Measurements from ENCODE around the gene B9D1.

The B9D1 gene, protein sequence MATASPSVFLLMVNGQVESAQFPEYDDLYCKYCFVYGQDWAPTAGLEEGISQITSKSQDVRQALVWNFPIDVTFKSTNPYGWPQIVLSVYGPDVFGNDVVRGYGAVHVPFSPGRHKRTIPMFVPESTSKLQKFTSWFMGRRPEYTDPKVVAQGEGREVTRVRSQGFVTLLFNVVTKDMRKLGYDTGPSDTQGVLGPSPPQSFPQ
- 1.0 to 4.0 (median 2.1) reads per million in 9 experiments for total RNA-seq

DNA sequence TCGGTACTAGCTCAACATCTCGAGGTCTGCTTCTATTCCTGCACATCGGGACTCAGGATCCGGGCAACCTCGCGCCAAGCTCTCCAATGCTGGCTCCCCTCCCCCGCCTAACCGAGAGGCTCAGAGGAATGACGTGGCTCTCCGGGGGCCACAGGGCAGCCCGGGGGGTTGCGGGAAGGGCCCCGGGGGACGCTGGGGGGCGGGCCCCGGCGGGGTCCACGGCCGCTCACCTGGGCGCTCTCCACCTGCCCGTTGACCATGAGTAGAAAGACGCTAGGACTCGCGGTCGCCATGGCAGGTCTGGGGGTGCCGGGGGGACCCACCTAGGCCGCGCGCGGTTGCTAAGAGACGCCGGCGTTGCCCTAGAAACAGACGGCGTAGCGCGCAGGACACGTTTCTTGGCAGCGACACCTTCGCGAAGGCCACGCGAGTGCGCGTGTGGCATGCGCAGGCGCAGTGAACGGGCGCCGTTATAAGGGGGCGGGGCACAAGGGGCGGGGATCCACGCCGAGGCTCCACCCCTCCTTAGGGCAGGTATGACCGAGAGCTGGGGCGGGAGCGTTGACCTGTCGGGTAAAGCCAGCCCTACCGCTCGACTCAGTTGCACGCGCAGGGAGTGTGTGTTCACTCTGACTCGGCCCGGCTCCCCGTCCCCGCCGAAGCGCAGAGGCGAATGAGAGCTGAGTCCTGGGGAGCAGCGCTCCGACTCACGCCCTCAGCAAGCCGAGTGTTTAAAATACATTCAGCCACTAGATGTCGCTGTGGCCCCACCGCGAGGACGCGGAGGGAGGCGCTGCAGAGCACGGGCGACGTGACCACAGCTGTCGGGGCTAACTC lies at the start of gene B9D1:
Gene B9D1, minus strand, starts transcription at position 447 of the 837 bp plus-strand sequence. Its CDS starts 154 bp downstream, at position 293.
- peaks cover 5 to 13% of the 10 kb centered on the region in 2 donors for H3K4me1 Mint-ChIP-seq (ENCODE audit: low read depth in 2 of 2)
- H3K27me3 Mint-ChIP-seq = peaks cover 13 to 33% of the 10 kb centered on the region in 2 donors
- no peaks in the 10 kb centered on the region for H3K9me3 Mint-ChIP-seq
- peak; percentile 83 for ATAC-seq (replicated peaks)
- DNase-seq = peak; percentile 90 to 93 (median 93)
- peak within 1 kb of the TSS; percentile 33 to 84 for H3K27ac Mint-ChIP-seq
- peaks cover 15% of the 10 kb centered on the region for H3K36me3 Mint-ChIP-seq (ENCODE audit: insufficient read depth)
- H3K4me3 Mint-ChIP-seq = peak within 1 kb of the TSS; percentile 70 to 78

DNA sequence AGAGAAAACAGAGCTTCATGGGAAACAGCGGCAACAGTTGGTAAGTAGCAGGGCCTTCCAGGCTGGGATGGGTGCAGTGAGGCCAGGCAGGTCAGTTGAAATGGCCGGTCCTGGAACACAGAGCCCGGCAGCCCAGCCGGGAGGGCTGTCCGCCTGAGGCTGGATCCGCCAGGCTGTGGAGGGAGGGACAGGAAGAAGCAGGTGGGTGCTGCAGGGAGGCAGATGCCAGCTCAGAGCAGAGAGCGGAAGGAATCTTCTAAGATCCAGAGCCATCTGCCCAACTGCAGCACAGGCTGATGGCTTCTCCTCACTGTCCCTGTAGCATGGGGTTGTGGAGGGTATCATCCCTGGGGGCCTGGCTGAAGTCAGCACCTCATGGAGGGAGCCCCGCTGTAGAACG lies 49.1 kb upstream of the B9D1 start:
- ATAC-seq (replicated peaks) (no peak), DNase-seq (no peak)
- Mint-ChIP-seq H3K4me1 (ENCODE audit: low read depth in 2 of 2) (no peaks in the 10 kb centered on the region), H3K27me3 (peaks cover 0 to 50% of the 10 kb centered on the region in 2 donors), H3K9me3 (no peaks in the 10 kb centered on the region), H3K27ac (peak overlapping the region in 1 of 2 donors; percentile 38), H3K4me3 (no peak overlapping the region), H3K36me3 (ENCODE audit: insufficient read depth) (no peaks in the 10 kb centered on the region)

GRCh38 chr17:19410875-19411620 lies 48.5 kb upstream of the B9D1 start, which contains the start of gene RNF112:
RNF112 (plus strand) TSS chr17:19411232; CDS start chr17:19411409, 177 bp downstream.
- H3K9me3 Mint-ChIP-seq = no peaks in the 10 kb centered on the region
- DNase-seq = no peak
- ATAC-seq (replicated peaks) = no peak
- H3K27me3 Mint-ChIP-seq = peaks cover 0 to 50% of the 10 kb centered on the region in 2 donors
- no peak within 1 kb of the TSS for H3K4me3 Mint-ChIP-seq
- H3K36me3 Mint-ChIP-seq (ENCODE audit: insufficient read depth) = no peaks in the 10 kb centered on the region
- H3K4me1 Mint-ChIP-seq (ENCODE audit: low read depth in 2 of 2) = no peaks in the 10 kb centered on the region
- peak within 1 kb of the TSS in 1 of 2 donors; percentile 38 for H3K27ac Mint-ChIP-seq

DNA sequence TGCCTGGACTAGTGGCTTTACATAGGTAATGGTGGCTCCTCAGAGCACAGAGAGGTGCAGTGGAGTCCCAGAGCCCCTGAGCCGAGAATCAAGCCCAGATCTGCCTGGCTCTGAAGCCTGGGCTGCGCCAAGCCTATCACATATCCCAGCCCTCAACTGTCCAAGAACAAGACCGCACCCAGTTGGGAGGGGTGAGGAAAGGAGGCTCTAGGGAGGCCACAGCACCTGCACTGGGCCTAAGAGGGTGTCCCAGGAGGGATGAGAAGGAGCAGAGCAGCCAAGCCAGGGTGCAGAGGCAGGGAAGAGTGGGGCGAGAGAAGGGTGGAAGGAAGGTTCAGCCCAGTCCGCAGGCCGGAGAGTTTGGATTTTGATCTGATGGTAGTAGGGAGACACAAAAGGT lies 47.6 kb upstream of the B9D1 start:
- ATAC-seq (replicated peaks) = no peak
- H3K4me1 Mint-ChIP-seq (ENCODE audit: low read depth in 2 of 2) = no peaks in the 10 kb centered on the region
- H3K4me3 Mint-ChIP-seq = no peak overlapping the region
- no peak for DNase-seq
- H3K9me3 Mint-ChIP-seq = no peaks in the 10 kb centered on the region
- peak overlapping the region in 1 of 2 donors; percentile 33 for H3K27ac Mint-ChIP-seq
- no peaks in the 10 kb centered on the region for H3K36me3 Mint-ChIP-seq (ENCODE audit: insufficient read depth)
- peaks cover 0 to 44% of the 10 kb centered on the region in 2 donors for H3K27me3 Mint-ChIP-seq

GRCh38 chr17:19409509-19409908 lies 47.0 kb upstream of the B9D1 start:
- no peak overlapping the region for H3K4me3 Mint-ChIP-seq
- H3K9me3 Mint-ChIP-seq = no peaks in the 10 kb centered on the region
- DNase-seq = no peak
- H3K36me3 Mint-ChIP-seq (ENCODE audit: insufficient read depth) = no peaks in the 10 kb centered on the region
- no peaks in the 10 kb centered on the region for H3K4me1 Mint-ChIP-seq (ENCODE audit: low read depth in 2 of 2)
- no peak for ATAC-seq (replicated peaks)
- peaks cover 0 to 39% of the 10 kb centered on the region in 2 donors for H3K27me3 Mint-ChIP-seq
- H3K27ac Mint-ChIP-seq = no peak overlapping the region

GRCh38 chr17:19409066-19409465 lies 46.5 kb upstream of the B9D1 start:
- Mint-ChIP-seq H3K4me3 (no peak overlapping the region), H3K4me1 (ENCODE audit: low read depth in 2 of 2) (no peaks in the 10 kb centered on the region)
- ATAC-seq (replicated peaks) = no peak

GRCh38 chr17:19408346-19408710 lies 45.8 kb upstream of the B9D1 start:
- Mint-ChIP-seq H3K27ac (no peak overlapping the region), H3K4me3 (no peak overlapping the region), H3K4me1 (ENCODE audit: low read depth in 2 of 2) (no peaks in the 10 kb centered on the region), H3K9me3 (no peaks in the 10 kb centered on the region), H3K27me3 (peaks cover 0 to 27% of the 10 kb centered on the region in 2 donors), H3K36me3 (ENCODE audit: insufficient read depth) (no peaks in the 10 kb centered on the region)
- ATAC-seq (replicated peaks) = no peak
- DNase-seq = no peak

More at GRCh38 chr17:19409066-19409465, 46.5 kb upstream of the B9D1 start:
- DNase-seq = no peak
- Mint-ChIP-seq H3K36me3 (ENCODE audit: insufficient read depth) (no peaks in the 10 kb centered on the region), H3K27me3 (peaks cover 0 to 34% of the 10 kb centered on the region in 2 donors), H3K9me3 (no peaks in the 10 kb centered on the region), H3K27ac (no peak overlapping the region)

DNA sequence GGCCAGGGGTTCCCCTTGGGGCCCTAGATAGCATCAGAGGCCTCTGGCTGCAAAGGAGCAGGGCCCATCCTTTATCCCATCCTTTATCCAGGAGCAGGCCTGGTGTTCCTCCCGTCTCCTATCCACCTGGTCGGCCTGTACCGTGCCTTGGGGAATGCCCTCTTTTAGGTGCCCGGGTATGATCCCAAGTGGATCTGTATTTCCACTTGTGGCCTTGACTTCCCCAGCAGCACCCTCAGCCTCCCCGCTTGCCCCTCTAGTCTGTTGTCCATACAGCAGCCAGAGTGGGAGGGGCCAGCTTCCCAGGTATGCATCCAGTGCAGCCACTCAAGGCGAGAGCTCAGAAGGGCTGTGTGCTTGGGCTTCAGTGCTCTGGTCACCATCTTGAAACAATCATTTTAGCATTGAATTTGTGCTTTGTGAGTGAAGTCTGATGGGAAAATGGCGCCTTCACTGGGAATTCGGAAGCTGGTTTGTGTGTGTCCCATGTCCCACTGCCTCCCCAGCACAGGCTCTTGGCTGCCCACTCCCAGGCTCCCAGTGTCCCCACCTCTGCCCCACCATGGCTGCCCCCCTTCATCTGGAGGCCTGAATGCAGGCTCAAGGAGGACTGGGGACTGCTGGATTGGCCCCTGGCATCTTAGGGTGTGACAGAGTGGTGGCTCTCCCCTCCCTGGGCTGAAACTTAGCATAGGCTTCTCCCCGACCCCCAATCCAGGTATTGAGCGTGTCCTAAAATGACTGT lies 45.2 kb upstream of the B9D1 start:
- DNase-seq (no peak), ATAC-seq (replicated peaks) (no peak)
- Mint-ChIP-seq H3K27ac (no peak overlapping the region), H3K4me3 (no peak overlapping the region), H3K4me1 (ENCODE audit: low read depth in 2 of 2) (no peaks in the 10 kb centered on the region), H3K36me3 (ENCODE audit: insufficient read depth) (no peaks in the 10 kb centered on the region), H3K27me3 (peaks cover 0 to 21% of the 10 kb centered on the region in 2 donors), H3K9me3 (no peaks in the 10 kb centered on the region)

- Mint-ChIP-seq H3K27ac (no peak overlapping the region), H3K4me3 (no peak overlapping the region), H3K36me3 (ENCODE audit: insufficient read depth) (no peaks in the 10 kb centered on the region), H3K27me3 (no peaks in the 10 kb centered on the region), H3K4me1 (ENCODE audit: low read depth in 2 of 2) (no peaks in the 10 kb centered on the region), H3K9me3 (no peaks in the 10 kb centered on the region)
- ATAC-seq (replicated peaks) = no peak
- no peak for DNase-seq
Observed at GRCh38 chr17:19405114-19405513, 42.6 kb upstream of the B9D1 start.

- no peak overlapping the region for H3K4me3 Mint-ChIP-seq
- DNase-seq (no peak), ATAC-seq (replicated peaks) (no peak)
- H3K27ac Mint-ChIP-seq = no peak overlapping the region
- H3K4me1 Mint-ChIP-seq (ENCODE audit: low read depth in 2 of 2) = no peaks in the 10 kb centered on the region
- H3K36me3 Mint-ChIP-seq (ENCODE audit: insufficient read depth) = no peaks in the 10 kb centered on the region
- H3K9me3 Mint-ChIP-seq = no peaks in the 10 kb centered on the region
- H3K27me3 Mint-ChIP-seq = no peaks in the 10 kb centered on the region
Observed at GRCh38 chr17:19404264-19404663, 41.7 kb upstream of the B9D1 start.

DNA sequence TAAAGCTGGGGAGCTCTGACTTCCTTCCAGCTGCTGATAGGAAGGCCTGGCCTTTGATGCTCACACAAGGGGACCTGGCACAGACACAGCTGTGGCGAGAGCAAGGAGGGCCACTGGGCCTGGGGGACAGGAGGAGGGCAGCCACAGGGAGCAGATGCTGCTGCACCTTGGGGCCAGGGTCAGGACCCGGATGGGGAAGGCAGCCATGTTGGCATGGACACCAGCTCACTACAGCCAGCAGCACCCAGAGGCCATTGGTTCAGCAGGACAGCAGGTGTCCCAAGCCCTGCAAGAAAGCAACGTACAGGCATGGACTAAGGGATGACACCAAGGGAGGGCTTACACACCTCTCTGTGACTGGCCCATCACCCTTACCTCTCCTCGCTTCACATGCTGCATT lies 40.5 kb upstream of the B9D1 start:
- H3K27me3 Mint-ChIP-seq = no peaks in the 10 kb centered on the region
- H3K9me3 Mint-ChIP-seq = no peaks in the 10 kb centered on the region

DNA sequence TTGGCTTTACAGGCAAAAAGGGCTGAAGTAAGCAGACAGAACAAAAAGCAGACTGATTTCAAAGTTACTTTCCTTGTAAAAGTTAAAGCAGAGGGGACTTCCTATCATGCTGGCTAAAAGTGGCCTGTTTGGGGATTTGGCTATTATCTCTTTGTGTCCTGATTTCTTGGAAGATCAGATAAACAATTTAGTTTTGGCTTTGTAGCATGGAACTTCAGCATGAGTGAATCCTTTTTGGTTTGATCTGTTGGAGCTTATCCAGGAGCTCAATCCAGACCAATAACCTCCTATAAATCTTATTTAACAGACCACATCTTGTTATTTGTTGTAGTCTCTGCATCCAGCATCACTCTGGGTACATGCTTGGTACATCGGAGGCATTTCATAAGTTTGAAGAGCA lies 39.6 kb upstream of the B9D1 start:
- H3K4me3 Mint-ChIP-seq = no peak overlapping the region

More for the DNA sequence above, 40.5 kb upstream of the B9D1 start:
- Mint-ChIP-seq H3K27ac (no peak overlapping the region), H3K36me3 (ENCODE audit: insufficient read depth) (no peaks in the 10 kb centered on the region), H3K4me3 (no peak overlapping the region), H3K4me1 (ENCODE audit: low read depth in 2 of 2) (no peaks in the 10 kb centered on the region)
- DNase-seq = no peak
- ATAC-seq (replicated peaks) = no peak

More for the DNA sequence above, 39.6 kb upstream of the B9D1 start:
- Mint-ChIP-seq H3K4me1 (ENCODE audit: low read depth in 2 of 2) (no peaks in the 10 kb centered on the region), H3K27ac (no peak overlapping the region), H3K36me3 (ENCODE audit: insufficient read depth) (no peaks in the 10 kb centered on the region), H3K9me3 (no peaks in the 10 kb centered on the region), H3K27me3 (no peaks in the 10 kb centered on the region)
- ATAC-seq (replicated peaks) (no peak), DNase-seq (no peak)

Measured in effector memory CD8-positive, alpha-beta T cell (primary cell).